Measurements from ENCODE around the gene DIPK1B. TPM values are rescaled to one million over a fixed set of nuclear protein-coding genes. Genes with fewer than 3 reads are reported as not detected.

The DIPK1B gene
- total and polyA plus RNA-seq, 10 of the 15 experiments (the other 5 are each of a cell fraction or from before 2014, with no cell fraction given): 0.08 to 0.28 (median 0.13) TPM; not detected in 3

DNA sequence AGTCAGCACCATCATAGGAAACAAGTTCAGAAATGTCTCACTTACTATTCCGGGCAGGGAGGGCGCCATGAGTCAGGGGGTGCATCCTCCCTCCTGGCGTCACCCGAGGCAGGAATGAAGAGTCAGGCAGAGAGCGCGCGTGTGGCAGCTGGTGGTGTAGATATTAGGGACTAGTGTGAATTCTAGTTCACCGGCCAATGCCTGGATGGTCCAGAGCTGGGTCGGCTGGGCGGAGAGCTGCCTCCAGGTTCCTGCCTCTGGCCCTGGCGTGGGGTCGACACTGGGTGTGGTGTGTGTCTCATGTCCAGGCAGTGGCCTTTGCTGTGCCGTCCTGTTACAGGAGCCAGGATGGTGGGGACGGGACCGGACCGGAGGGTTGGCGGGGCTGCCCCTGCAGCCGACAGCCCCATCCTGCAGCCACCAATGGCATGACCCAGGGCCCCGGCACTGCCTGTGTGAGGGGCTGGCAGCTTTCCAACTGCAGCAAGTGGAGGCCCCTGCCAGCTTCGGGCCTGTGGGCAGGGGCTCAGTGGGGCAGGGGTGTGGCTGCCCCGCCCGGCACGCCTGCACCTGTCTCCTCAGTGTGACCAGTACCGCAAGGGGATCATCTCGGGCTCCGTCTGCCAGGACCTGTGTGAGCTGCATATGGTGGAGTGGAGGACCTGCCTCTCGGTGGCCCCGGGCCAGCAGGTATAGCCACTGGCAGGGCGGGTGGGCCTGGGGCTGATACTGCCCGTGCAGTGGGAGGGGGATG, 9.1 kb downstream of the DIPK1B start (continued):
- TF ChIP-seq MTA3 (IDR thresholded peaks at IDR 0.05; ENCODE audit: borderline replicate concordance, low read length) (no peak), NKRF (conservative IDR thresholded peaks at IDR 0.05) (no peak), MYC (IDR thresholded peaks at IDR 0.05; ENCODE audit: insufficient read depth, insufficient read length, insufficient replicate concordance, low read length, severe bottlenecking) (no peak), WRNIP1 (IDR thresholded peaks at IDR 0.05; ENCODE audit: borderline replicate concordance, low read depth, low read length) (no peak), BCL3 (IDR thresholded peaks at IDR 0.05; ENCODE audit: borderline replicate concordance, insufficient read depth, low read depth, low read length, poor library complexity, severe bottlenecking) (no peak), CEBPB (IDR thresholded peaks at IDR 0.05; ENCODE audit: borderline replicate concordance in 1 of 2, low read depth in 2 of 2, low read length in 2 of 2) (no peak), PML (IDR thresholded peaks at IDR 0.05; ENCODE audit: low read length) (no peak)
- TF ChIP-seq, protein P1, sequence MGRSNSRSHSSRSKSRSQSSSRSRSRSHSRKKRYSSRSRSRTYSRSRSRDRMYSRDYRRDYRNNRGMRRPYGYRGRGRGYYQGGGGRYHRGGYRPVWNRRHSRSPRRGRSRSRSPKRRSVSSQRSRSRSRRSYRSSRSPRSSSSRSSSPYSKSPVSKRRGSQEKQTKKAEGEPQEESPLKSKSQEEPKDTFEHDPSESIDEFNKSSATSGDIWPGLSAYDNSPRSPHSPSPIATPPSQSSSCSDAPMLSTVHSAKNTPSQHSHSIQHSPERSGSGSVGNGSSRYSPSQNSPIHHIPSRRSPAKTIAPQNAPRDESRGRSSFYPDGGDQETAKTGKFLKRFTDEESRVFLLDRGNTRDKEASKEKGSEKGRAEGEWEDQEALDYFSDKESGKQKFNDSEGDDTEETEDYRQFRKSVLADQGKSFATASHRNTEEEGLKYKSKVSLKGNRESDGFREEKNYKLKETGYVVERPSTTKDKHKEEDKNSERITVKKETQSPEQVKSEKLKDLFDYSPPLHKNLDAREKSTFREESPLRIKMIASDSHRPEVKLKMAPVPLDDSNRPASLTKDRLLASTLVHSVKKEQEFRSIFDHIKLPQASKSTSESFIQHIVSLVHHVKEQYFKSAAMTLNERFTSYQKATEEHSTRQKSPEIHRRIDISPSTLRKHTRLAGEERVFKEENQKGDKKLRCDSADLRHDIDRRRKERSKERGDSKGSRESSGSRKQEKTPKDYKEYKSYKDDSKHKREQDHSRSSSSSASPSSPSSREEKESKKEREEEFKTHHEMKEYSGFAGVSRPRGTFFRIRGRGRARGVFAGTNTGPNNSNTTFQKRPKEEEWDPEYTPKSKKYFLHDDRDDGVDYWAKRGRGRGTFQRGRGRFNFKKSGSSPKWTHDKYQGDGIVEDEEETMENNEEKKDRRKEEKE (IDR thresholded peaks at IDR 0.05): no peak

Data from GM12878 (cell line).